Ascending aorta (tissue), 2 donors: ENCODE data around the gene SDK2. TPM values are rescaled to one million over a fixed set of nuclear protein-coding genes. Genes with fewer than 3 reads are reported as not detected.
A peak's percentile ranks its signal among the peaks of the same experiment; 100 is the strongest.

Experiments used
- DNase-seq, 2 donors: peaks; one replicate each; pipeline ENCODE4 v3.0.0-alpha.2; 2019; ENCODE audit warnings: low spot score in 2 of 2
- H3K27ac ChIP-seq, 2 donors: fragments of 200-600 bp; sonication (generic); one replicate each; pipeline ENCODE4 v1.5.1; 2016 to 2017; ENCODE audit warnings: mild to moderate bottlenecking in 1 of 2
- H3K27me3 ChIP-seq: fragments of 200-600 bp; sonication (generic); one replicate; pipeline ENCODE4 v1.5.1; 2017
- H3K36me3 ChIP-seq, 2 donors: fragments of 200-600 bp; sonication (generic); one replicate each; pipeline ENCODE4 v1.5.1; 2016
- H3K4me1 ChIP-seq, 2 donors: fragments of 200-600 bp; sonication (generic); one replicate each; pipeline ENCODE4 v1.5.1; 2016 to 2017; ENCODE audit warnings: mild to moderate bottlenecking in 1 of 2
- H3K4me3 ChIP-seq, 2 donors: fragments of 200-600 bp; sonication (generic); one replicate each; pipeline ENCODE4 v1.5.1; 2016 to 2017; ENCODE audit warnings: mild to moderate bottlenecking in 1 of 2
- H3K9me3 ChIP-seq, 2 donors: fragments of 200-600 bp; sonication (generic); one replicate each; pipeline ENCODE4 v1.5.1; 2016
- intact Hi-C: fragments of 100-400 bp; cut with DNase I; formaldehyde crosslinking; loops from one replicate; pipeline ENCODE4 v1.15.1; 2023
- total RNA-seq: library from RNA; depleted of rRNA; stranded (reverse); fragments of >200 nt; gene quantifications from one replicate; pipeline ENCODE4 v1.1.0, GENCODE V29; 2016
- TF ChIP-seq, protein P1 (sequence below), 3 experiments: fragments of 200-600 bp in 2 of 3; fragments of 450-650 bp in 1 of 3; sonication (generic) in 2 of 3; IDR thresholded peaks; one replicate each; pipeline ENCODE4 v1.5.1; 2016 to 2019; ENCODE audit warnings: antibody characterized with exemption in 3 of 3, mild to moderate bottlenecking in 1 of 3, moderate library complexity in 1 of 3

Gene SDK2, protein sequence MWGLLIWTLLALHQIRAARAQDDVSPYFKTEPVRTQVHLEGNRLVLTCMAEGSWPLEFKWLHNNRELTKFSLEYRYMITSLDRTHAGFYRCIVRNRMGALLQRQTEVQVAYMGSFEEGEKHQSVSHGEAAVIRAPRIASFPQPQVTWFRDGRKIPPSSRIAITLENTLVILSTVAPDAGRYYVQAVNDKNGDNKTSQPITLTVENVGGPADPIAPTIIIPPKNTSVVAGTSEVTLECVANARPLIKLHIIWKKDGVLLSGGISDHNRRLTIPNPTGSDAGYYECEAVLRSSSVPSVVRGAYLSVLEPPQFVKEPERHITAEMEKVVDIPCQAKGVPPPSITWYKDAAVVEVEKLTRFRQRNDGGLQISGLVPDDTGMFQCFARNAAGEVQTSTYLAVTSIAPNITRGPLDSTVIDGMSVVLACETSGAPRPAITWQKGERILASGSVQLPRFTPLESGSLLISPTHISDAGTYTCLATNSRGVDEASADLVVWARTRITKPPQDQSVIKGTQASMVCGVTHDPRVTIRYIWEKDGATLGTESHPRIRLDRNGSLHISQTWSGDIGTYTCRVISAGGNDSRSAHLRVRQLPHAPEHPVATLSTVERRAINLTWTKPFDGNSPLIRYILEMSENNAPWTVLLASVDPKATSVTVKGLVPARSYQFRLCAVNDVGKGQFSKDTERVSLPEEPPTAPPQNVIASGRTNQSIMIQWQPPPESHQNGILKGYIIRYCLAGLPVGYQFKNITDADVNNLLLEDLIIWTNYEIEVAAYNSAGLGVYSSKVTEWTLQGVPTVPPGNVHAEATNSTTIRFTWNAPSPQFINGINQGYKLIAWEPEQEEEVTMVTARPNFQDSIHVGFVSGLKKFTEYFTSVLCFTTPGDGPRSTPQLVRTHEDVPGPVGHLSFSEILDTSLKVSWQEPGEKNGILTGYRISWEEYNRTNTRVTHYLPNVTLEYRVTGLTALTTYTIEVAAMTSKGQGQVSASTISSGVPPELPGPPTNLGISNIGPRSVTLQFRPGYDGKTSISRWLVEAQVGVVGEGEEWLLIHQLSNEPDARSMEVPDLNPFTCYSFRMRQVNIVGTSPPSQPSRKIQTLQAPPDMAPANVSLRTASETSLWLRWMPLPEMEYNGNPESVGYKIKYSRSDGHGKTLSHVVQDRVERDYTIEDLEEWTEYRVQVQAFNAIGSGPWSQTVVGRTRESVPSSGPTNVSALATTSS (N-terminal part only)
- total RNA-seq, result 8.1 TPM

DNA sequence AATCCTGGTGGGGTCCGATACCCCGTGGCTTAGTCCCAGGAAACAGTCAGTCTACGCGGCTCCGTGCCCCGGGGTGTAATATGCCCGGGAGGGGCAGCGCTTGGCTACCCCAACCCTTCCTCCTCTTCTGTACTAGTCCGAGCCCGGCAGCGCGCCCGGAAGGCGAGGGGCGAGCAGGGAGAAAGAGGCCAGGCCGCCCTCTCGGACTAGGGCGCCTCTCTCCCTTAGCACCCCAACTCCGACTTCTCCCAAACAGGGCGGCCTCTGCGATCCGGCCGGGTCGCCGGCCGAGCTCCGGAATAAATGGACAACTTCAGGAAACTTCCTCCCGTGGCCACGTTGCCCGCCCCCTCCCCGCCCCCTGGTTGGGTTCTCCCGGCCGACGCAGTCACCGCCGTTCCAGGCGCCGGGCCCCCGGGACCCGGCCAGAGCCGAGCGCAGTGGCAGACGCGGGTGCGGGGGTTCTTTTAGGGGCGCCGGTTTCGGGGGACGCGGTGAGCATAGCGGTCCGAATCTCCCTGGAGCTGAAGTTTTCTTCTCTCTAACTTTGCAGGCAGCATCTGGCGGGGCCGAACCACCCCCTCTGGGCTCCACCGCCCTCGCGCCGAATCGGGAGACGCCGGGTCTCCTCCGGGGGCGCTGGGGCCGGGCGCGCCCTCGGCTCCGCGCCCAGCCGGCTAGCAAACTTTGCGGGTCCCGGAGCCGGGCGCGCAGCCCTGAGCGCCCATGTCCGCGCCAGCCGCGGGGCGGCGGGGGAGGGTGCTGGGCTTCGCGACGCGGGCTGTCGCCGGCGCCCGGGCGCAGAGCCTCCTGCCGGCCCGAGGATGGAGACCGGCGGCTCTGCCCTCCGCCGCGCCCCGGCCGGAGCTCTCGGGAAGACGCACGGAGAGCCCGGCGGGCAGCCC is at the start of gene SDK2:
SDK2 (minus strand) TSS at position 301 of the 905 bp plus-strand sequence. CDS start 357 bp downstream, outside the sequence.
- Histone ChIP-seq H3K4me1 (peaks cover 6 to 22% of the 10 kb centered on the region in 2 donors), H3K9me3 (no peaks in the 10 kb centered on the region), H3K36me3 (no peaks in the 10 kb centered on the region), H3K4me3 (peak within 1 kb of the TSS; percentile 61 to 76), H3K27ac (peak within 1 kb of the TSS; percentile 66 to 69), H3K27me3 (no peaks in the 10 kb centered on the region)
- TF ChIP-seq, protein P1, sequence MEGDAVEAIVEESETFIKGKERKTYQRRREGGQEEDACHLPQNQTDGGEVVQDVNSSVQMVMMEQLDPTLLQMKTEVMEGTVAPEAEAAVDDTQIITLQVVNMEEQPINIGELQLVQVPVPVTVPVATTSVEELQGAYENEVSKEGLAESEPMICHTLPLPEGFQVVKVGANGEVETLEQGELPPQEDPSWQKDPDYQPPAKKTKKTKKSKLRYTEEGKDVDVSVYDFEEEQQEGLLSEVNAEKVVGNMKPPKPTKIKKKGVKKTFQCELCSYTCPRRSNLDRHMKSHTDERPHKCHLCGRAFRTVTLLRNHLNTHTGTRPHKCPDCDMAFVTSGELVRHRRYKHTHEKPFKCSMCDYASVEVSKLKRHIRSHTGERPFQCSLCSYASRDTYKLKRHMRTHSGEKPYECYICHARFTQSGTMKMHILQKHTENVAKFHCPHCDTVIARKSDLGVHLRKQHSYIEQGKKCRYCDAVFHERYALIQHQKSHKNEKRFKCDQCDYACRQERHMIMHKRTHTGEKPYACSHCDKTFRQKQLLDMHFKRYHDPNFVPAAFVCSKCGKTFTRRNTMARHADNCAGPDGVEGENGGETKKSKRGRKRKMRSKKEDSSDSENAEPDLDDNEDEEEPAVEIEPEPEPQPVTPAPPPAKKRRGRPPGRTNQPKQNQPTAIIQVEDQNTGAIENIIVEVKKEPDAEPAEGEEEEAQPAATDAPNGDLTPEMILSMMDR (IDR thresholded peaks at IDR 0.05), result no peak
- intact Hi-C loops, result loop anchor here (5.0 to 10.0 kb wide), 5 partner anchors 68 to 810 kb away; partner anchors contain the start of genes RPL38 and SLC39A11
- DNase-seq, result no peak

DNA sequence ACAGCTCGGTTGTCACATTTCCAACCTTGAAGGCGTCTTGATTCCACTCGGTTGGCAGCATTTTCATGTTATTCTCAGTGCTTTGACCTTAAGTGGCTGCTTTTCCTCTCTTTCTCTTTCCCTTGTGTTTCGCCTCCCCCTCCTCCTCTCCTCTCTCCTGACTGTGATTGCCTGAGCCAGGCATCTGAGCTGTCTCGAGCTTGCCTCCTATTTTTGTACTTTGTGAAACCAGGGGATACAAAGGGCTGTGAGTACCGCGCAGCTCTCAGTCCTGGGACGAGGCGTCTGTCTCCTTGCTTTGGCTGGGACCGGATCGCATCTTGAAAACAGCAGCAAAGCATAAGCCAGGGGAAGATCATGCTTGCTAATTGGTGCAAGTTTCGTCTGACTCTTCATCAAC is 48.8 kb upstream of the SDK2 start:
- no peak for DNase-seq
- intact Hi-C loops, result no loop called here

DNA sequence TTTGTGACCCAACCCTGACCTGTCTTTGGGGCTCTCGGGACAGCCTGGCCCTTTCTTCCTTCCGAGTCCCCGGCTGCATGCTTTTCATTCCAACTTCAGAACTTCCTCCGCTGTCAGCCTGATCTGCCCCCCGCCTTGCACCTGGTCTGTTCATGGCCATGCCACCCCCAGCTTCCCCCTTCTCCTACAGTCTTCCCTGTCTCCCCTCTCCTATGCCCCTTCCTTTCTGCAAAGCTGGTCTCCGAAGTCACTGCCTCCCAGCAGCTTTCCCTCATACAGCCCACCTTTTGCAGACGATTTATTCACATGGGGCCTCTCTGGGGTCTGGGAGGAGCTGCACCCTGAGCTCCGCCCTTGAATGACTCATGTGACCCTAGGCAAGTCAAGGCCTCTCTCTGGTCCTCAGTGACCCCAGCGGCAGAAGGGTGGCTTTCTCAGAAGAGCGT is 47.1 kb upstream of the SDK2 start:
- intact Hi-C loops, result no loop called here

More for the DNA sequence above, 48.8 kb upstream of the SDK2 start:
- H3K27me3 ChIP-seq, result no peaks in the 10 kb centered on the region
- H3K9me3 ChIP-seq, result no peaks in the 10 kb centered on the region
- H3K36me3 ChIP-seq, result no peaks in the 10 kb centered on the region
- no peak overlapping the region for H3K4me3 ChIP-seq
- TF ChIP-seq, protein P1 (IDR thresholded peaks at IDR 0.05), result no peak
- H3K4me1 ChIP-seq, result no peaks in the 10 kb centered on the region
- no peak overlapping the region for H3K27ac ChIP-seq

DNA sequence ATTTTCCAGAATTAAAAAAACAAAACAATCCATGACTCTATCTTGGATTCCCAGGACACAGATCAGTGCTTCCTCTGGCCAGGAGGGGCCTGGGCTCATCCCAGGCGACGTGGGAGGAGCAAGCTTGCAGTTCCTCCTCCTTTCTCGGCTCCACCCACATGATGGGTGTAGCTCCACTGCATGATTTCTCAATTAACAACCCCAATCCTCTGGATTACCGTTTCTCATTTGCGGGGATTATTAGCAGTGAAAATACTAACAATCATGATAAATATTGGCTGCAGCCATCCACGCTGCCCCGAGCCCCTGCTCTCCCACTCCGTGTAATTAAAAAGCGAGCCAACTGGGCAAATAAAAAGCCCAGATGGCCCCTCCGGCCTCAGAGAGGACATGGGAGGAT is 46.4 kb upstream of the SDK2 start:
- DNase-seq, result no peak
- Histone ChIP-seq H3K36me3 (no peaks in the 10 kb centered on the region), H3K4me1 (no peaks in the 10 kb centered on the region), H3K27me3 (no peaks in the 10 kb centered on the region), H3K4me3 (no peak overlapping the region), H3K9me3 (no peaks in the 10 kb centered on the region), H3K27ac (no peak overlapping the region)
- intact Hi-C loops, result no loop called here
- TF ChIP-seq, protein P1 (IDR thresholded peaks at IDR 0.05), result no peak

More for the DNA sequence above, 47.1 kb upstream of the SDK2 start:
- TF ChIP-seq, protein P1 (IDR thresholded peaks at IDR 0.05), result no peak
- Histone ChIP-seq H3K9me3 (no peaks in the 10 kb centered on the region), H3K27ac (no peak overlapping the region), H3K4me1 (no peaks in the 10 kb centered on the region), H3K4me3 (no peak overlapping the region), H3K27me3 (no peaks in the 10 kb centered on the region), H3K36me3 (no peaks in the 10 kb centered on the region)
- DNase-seq, result no peak
